ENCODE measurements around the gene SPRY1.
A peak's percentile ranks its signal among the peaks of the same experiment; 100 is the strongest.

Gene SPRY1

GRCh38 chr4:123406872-123407271, 10.3 kb downstream of the SPRY1 start:
- no peak for FAIRE-seq
- no peak for DNase-seq (ENCODE audit: insufficient read length, low spot score)

GRCh38 chr4:123408471-123409084, 12.0 kb downstream of the SPRY1 start:
- FAIRE-seq (no peak), DNase-seq (ENCODE audit: insufficient read length, low spot score) (no peak)

GRCh38 chr4:123409334-123409733, 12.7 kb downstream of the SPRY1 start:
- DNase-seq (ENCODE audit: insufficient read length, low spot score), result no peak
- no peak for FAIRE-seq

GRCh38 chr4:123411514-123411913, 14.9 kb downstream of the SPRY1 start:
- FAIRE-seq, result no peak
- DNase-seq (ENCODE audit: insufficient read length, low spot score), result no peak

GRCh38 chr4:123412091-123412505, 15.5 kb downstream of the SPRY1 start:
- DNase-seq (ENCODE audit: insufficient read length, low spot score) (no peak), FAIRE-seq (peak; percentile 84)

- DNase-seq (ENCODE audit: insufficient read length, low spot score) (no peak), FAIRE-seq (no peak)
Observed at GRCh38 chr4:123412700-123413512, 16.3 kb downstream of the SPRY1 start.

- no peak for FAIRE-seq
Observed at GRCh38 chr4:123415576-123415975, 19.0 kb downstream of the SPRY1 start.

GRCh38 chr4:123415977-123416376, 19.4 kb downstream of the SPRY1 start:
- DNase-seq (ENCODE audit: insufficient read length, low spot score) (no peak), FAIRE-seq (peak; percentile 84)

More at GRCh38 chr4:123415576-123415975, 19.0 kb downstream of the SPRY1 start:
- no peak for DNase-seq (ENCODE audit: insufficient read length, low spot score)

GRCh38 chr4:123417813-123418212, 21.2 kb downstream of the SPRY1 start:
- FAIRE-seq (no peak), DNase-seq (ENCODE audit: insufficient read length, low spot score) (no peak)

- DNase-seq (ENCODE audit: insufficient read length, low spot score), result no peak
Observed at GRCh38 chr4:123418351-123418931, 21.8 kb downstream of the SPRY1 start.

GRCh38 chr4:123419885-123420755, 23.5 kb downstream of the SPRY1 start:
- FAIRE-seq, result no peak

More at GRCh38 chr4:123418351-123418931, 21.8 kb downstream of the SPRY1 start:
- peak; percentile 94 for FAIRE-seq

GRCh38 chr4:123421227-123421936, 24.8 kb downstream of the SPRY1 start:
- DNase-seq (ENCODE audit: insufficient read length, low spot score), result no peak
- no peak for FAIRE-seq

More at GRCh38 chr4:123419885-123420755, 23.5 kb downstream of the SPRY1 start:
- no peak for DNase-seq (ENCODE audit: insufficient read length, low spot score)

GRCh38 chr4:123421937-123422781, 25.6 kb downstream of the SPRY1 start:
- DNase-seq (ENCODE audit: insufficient read length, low spot score), result no peak

GRCh38 chr4:123423819-123424218, 27.2 kb downstream of the SPRY1 start:
- FAIRE-seq (peak; percentile 37), DNase-seq (ENCODE audit: insufficient read length, low spot score) (no peak)

More at GRCh38 chr4:123421937-123422781, 25.6 kb downstream of the SPRY1 start:
- peak; percentile 87 for FAIRE-seq

GRCh38 chr4:123427951-123428350, 31.4 kb downstream of the SPRY1 start:
- FAIRE-seq (no peak), DNase-seq (ENCODE audit: insufficient read length, low spot score) (no peak)

GRCh38 chr4:123430031-123430430, 33.4 kb downstream of the SPRY1 start:
- DNase-seq (ENCODE audit: insufficient read length, low spot score), result no peak
- FAIRE-seq, result no peak

- FAIRE-seq, result no peak
Observed at GRCh38 chr4:123430501-123430900, 33.9 kb downstream of the SPRY1 start.

GRCh38 chr4:123433573-123433972, 37.0 kb downstream of the SPRY1 start:
- FAIRE-seq, result no peak
- no peak for DNase-seq (ENCODE audit: insufficient read length, low spot score)

More at GRCh38 chr4:123430501-123430900, 33.9 kb downstream of the SPRY1 start:
- DNase-seq (ENCODE audit: insufficient read length, low spot score), result no peak

GRCh38 chr4:123433976-123434375, 37.4 kb downstream of the SPRY1 start:
- DNase-seq (ENCODE audit: insufficient read length, low spot score), result no peak
- no peak for FAIRE-seq
